ENCODE data around the gene SLC22A5. TPM values are rescaled to one million over a fixed set of nuclear protein-coding genes. Genes with fewer than 3 reads are reported as not detected.

SLC22A5 gene
- total and polyA plus RNA-seq, 9 of the 15 experiments (the other 6 are each of a cell fraction or from before 2014, with no cell fraction given): 3.0 to 16.6 (median 8.3) TPM

DNA sequence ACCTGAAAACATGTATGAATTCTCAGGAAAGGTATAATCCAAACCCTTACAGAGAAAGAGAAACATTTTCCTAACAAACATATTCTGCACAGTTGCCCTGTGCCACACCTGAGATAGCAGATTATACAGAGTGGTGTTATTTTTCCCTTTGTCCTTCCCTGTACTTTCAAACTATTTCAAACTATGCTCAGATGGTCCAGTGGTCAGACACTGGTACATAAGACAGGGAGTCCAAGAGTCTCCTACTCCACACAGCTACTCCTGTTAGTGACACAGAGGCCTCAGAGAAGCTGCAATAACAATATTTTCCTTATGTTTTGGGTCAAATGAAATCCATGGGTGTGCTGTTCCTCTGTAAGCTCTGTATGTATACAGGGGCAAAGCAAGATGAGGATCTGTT lies 30.0 kb upstream of the SLC22A5 start:
- H3K36me3 ChIP-seq (ENCODE audit: control insufficient read depth, insufficient read depth, low read length): peaks cover 65% of the 10 kb centered on the region
- no peak overlapping the region for H3K4me2 ChIP-seq (ENCODE audit: insufficient read depth, low read length)
- H3K9me1 ChIP-seq (ENCODE audit: control insufficient read depth, insufficient read depth, low read length): no peaks in the 10 kb centered on the region
- no TSS peak for BruUV-seq (replicated peaks)
- in situ Hi-C loops (cut with MboI): no loop called here
- no peak for FAIRE-seq
- peaks cover 0 to 17% of the 10 kb centered on the region in 2 experiments; a peak in 3 of 5 replicates for H3K4me1 ChIP-seq (replicated peaks in 1 of 2; ENCODE audit: control insufficient read depth in 2 of 2, insufficient read depth in 2 of 2, low read length in 2 of 2)
- H3K27ac ChIP-seq (ENCODE audit: extremely low read depth, low read depth, low read length): no peak overlapping the region
- ATAC-seq: no peak
- no peak for DNase-seq (ENCODE audit: extremely low read depth in 1 of 4, low spot score in 3 of 4)
- ChIA-PET POLR2A (interaction anchor here (0.7 to 1.1 kb wide), 2 partner anchors 29 to 156 kb away, joined by 3 to 5 read pairs; no protein-coding TSS in a partner anchor), CTCF (ENCODE audit: low intra/inter-chr PET ratio) (no interaction called here)
- H4K20me1 ChIP-seq (replicated peaks; ENCODE audit: control insufficient read depth, insufficient read depth, low read length): no peaks in the 10 kb centered on the region
- no peaks in the 10 kb centered on the region for H3K27me3 ChIP-seq (ENCODE audit: control insufficient read depth in 2 of 2, insufficient read depth in 2 of 2, low read length in 2 of 2)
- intact Hi-C loops (cut with micrococcal nuclease): no loop called here
- H2AFZ ChIP-seq (ENCODE audit: low read depth, low read length): no peak overlapping the region
- no peak overlapping the region for H3K4me3 ChIP-seq
- no peaks in the 10 kb centered on the region for H3K9me3 ChIP-seq (replicated peaks; ENCODE audit: control insufficient read depth, insufficient read depth, low read depth, low read length)
- H3K9ac ChIP-seq (ENCODE audit: insufficient read depth in 1 of 2, low read depth in 2 of 2, low read length in 2 of 2): no peak overlapping the region
- H3K79me2 ChIP-seq (ENCODE audit: control insufficient read depth, insufficient read depth, low read length): no peaks in the 10 kb centered on the region
- no peak for TF ChIP-seq NBN (IDR thresholded peaks at IDR 0.05; ENCODE audit: low read depth)
- TF ChIP-seq, protein P1, sequence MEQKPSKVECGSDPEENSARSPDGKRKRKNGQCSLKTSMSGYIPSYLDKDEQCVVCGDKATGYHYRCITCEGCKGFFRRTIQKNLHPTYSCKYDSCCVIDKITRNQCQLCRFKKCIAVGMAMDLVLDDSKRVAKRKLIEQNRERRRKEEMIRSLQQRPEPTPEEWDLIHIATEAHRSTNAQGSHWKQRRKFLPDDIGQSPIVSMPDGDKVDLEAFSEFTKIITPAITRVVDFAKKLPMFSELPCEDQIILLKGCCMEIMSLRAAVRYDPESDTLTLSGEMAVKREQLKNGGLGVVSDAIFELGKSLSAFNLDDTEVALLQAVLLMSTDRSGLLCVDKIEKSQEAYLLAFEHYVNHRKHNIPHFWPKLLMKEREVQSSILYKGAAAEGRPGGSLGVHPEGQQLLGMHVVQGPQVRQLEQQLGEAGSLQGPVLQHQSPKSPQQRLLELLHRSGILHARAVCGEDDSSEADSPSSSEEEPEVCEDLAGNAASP (IDR thresholded peaks at IDR 0.05): no peak
- no peak for TF ChIP-seq ZBED1 (IDR thresholded peaks at IDR 0.05)
- no peak for TF ChIP-seq THRAP3 (IDR thresholded peaks at IDR 0.05; ENCODE audit: borderline replicate concordance)
- no peak for TF ChIP-seq PRMT5 (CRISPR knock-in tag; IDR thresholded peaks at IDR 0.05)
- no peak for TF ChIP-seq NUFIP1 (IDR thresholded peaks at IDR 0.05; ENCODE audit: partially characterized antibody)
- TF ChIP-seq NFYB (IDR thresholded peaks at IDR 0.05; ENCODE audit: extremely low read depth, insufficient read length): no peak
- no peak for TF ChIP-seq C11orf30 (IDR thresholded peaks at IDR 0.05; ENCODE audit: low read depth)
- no peak for TF ChIP-seq SIX5 (IDR thresholded peaks at IDR 0.05; ENCODE audit: borderline replicate concordance in 1 of 2, insufficient read depth in 1 of 2, low read depth in 1 of 2, low read length in 2 of 2)
- TF ChIP-seq ARID1B (IDR thresholded peaks at IDR 0.05): no peak
- TF ChIP-seq ZNF551 (CRISPR knock-in tag; IDR thresholded peaks at IDR 0.05): no peak
- TF ChIP-seq, protein P2, sequence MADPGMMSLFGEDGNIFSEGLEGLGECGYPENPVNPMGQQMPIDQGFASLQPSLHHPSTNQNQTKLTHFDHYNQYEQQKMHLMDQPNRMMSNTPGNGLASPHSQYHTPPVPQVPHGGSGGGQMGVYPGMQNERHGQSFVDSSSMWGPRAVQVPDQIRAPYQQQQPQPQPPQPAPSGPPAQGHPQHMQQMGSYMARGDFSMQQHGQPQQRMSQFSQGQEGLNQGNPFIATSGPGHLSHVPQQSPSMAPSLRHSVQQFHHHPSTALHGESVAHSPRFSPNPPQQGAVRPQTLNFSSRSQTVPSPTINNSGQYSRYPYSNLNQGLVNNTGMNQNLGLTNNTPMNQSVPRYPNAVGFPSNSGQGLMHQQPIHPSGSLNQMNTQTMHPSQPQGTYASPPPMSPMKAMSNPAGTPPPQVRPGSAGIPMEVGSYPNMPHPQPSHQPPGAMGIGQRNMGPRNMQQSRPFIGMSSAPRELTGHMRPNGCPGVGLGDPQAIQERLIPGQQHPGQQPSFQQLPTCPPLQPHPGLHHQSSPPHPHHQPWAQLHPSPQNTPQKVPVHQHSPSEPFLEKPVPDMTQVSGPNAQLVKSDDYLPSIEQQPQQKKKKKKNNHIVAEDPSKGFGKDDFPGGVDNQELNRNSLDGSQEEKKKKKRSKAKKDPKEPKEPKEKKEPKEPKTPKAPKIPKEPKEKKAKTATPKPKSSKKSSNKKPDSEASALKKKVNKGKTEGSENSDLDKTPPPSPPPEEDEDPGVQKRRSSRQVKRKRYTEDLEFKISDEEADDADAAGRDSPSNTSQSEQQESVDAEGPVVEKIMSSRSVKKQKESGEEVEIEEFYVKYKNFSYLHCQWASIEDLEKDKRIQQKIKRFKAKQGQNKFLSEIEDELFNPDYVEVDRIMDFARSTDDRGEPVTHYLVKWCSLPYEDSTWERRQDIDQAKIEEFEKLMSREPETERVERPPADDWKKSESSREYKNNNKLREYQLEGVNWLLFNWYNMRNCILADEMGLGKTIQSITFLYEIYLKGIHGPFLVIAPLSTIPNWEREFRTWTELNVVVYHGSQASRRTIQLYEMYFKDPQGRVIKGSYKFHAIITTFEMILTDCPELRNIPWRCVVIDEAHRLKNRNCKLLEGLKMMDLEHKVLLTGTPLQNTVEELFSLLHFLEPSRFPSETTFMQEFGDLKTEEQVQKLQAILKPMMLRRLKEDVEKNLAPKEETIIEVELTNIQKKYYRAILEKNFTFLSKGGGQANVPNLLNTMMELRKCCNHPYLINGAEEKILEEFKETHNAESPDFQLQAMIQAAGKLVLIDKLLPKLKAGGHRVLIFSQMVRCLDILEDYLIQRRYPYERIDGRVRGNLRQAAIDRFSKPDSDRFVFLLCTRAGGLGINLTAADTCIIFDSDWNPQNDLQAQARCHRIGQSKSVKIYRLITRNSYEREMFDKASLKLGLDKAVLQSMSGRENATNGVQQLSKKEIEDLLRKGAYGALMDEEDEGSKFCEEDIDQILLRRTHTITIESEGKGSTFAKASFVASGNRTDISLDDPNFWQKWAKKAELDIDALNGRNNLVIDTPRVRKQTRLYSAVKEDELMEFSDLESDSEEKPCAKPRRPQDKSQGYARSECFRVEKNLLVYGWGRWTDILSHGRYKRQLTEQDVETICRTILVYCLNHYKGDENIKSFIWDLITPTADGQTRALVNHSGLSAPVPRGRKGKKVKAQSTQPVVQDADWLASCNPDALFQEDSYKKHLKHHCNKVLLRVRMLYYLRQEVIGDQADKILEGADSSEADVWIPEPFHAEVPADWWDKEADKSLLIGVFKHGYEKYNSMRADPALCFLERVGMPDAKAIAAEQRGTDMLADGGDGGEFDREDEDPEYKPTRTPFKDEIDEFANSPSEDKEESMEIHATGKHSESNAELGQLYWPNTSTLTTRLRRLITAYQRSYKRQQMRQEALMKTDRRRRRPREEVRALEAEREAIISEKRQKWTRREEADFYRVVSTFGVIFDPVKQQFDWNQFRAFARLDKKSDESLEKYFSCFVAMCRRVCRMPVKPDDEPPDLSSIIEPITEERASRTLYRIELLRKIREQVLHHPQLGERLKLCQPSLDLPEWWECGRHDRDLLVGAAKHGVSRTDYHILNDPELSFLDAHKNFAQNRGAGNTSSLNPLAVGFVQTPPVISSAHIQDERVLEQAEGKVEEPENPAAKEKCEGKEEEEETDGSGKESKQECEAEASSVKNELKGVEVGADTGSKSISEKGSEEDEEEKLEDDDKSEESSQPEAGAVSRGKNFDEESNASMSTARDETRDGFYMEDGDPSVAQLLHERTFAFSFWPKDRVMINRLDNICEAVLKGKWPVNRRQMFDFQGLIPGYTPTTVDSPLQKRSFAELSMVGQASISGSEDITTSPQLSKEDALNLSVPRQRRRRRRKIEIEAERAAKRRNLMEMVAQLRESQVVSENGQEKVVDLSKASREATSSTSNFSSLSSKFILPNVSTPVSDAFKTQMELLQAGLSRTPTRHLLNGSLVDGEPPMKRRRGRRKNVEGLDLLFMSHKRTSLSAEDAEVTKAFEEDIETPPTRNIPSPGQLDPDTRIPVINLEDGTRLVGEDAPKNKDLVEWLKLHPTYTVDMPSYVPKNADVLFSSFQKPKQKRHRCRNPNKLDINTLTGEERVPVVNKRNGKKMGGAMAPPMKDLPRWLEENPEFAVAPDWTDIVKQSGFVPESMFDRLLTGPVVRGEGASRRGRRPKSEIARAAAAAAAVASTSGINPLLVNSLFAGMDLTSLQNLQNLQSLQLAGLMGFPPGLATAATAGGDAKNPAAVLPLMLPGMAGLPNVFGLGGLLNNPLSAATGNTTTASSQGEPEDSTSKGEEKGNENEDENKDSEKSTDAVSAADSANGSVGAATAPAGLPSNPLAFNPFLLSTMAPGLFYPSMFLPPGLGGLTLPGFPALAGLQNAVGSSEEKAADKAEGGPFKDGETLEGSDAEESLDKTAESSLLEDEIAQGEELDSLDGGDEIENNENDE (IDR thresholded peaks at IDR 0.05; ENCODE audit: low read depth, low read length): no peak
- no peak for TF ChIP-seq ZNF41 (CRISPR knock-in tag; conservative IDR thresholded peaks at IDR 0.05)
